HG03025 (cell line): ENCODE data around the gene USP2.
A peak's percentile ranks its signal among the peaks of the same experiment; 100 is the strongest.

Experiments
- ATAC-seq: cut with Tn5 transposase; IDR thresholded peaks from one replicate; pipeline ENCODE4 v1.9.1; 2021; ENCODE audit warnings: mild to moderate bottlenecking, moderate library complexity; ENCODE audit not compliant: unreplicated experiment, low FRiP score

USP2 gene

DNA sequence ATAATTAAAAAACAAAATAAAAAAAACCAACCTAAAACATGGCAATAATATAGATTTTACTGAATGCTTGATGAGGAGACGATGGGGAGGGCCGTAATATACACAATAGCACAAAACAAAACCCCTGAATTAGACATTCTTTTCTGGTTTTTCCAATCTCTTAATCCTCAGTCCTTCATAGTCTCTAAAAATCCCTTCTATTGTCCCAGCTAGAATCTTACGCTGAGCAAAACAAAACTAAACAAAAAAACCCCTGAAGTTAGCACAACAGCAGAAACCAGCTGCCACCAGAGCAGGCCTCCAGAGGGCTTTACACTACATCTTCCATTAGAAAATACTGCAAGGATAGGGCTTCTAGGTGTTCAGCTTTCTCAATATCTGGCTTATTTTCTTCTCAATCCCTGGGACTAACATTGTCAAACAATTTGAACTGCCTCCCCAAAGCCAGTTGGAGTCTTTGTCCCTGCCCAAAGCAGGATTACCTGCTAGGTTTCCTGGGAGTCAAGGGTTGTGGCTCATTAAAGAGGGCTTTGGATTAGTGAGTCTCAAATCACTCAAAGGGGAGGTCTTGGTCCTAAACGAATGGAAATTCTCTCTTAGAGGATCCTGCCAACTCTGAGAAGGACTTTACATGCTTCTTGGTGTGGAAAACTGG, 49.3 kb downstream of the USP2 start:
- ATAC-seq: no peak

DNA sequence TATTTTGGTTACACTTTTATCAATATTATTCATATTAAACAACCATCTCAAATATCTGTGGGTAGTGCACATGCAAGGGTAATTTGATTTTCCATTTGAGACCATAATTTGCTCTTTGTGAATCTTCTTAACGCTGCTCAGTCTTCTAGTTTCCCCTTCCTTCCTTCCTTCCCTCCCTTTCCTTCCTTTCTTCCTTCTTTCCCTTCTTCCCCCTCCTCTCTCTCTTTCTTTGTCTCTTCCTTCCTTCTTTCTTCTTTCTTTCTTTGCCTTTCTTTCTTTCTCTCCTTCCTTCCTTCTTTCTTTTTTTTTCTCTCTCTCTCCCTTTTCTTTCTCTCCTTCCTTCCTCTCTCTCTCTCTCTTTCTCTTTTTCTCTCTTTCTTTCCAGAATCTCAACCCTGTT, 51.3 kb downstream of the USP2 start:
- ATAC-seq: no peak

DNA sequence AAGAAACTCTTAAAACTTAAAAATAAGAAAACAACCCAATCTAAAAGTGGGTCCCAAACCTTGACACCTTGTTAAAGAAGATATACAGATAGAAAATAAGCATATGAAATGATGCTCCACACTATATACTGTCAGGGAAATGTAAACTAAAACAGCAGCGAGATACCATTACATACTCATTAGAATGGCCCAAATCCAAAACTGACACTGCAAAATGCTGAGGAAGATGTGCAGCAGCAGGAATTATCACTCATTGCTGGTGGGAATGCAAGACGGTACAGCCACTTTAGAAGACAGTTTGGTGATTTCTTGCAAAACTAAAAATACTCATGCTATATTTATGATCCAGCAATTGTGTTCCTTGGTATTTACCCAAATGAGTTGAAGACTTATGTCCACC, 52.2 kb downstream of the USP2 start:
- ATAC-seq: no peak

DNA sequence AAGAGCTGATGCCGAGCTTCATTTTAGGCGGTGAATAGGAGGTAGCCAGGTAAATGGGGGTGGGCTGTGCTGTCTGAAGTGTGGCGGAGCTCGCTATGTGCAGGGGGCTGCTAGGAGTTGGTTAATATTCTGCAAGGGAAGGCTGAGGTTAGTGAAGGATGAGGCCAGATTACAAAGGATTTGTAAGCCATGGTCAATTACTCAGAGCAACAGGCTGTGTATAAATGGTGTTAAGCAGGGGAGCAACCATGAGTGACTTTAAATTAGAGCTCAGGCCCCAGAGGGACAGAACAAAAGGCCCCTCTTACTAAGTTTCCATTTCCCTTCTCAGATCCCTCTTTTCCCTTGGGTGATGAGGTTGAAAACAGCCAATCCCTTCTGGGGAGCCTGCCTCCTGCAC, 57.3 kb downstream of the USP2 start:
- no peak for ATAC-seq

DNA sequence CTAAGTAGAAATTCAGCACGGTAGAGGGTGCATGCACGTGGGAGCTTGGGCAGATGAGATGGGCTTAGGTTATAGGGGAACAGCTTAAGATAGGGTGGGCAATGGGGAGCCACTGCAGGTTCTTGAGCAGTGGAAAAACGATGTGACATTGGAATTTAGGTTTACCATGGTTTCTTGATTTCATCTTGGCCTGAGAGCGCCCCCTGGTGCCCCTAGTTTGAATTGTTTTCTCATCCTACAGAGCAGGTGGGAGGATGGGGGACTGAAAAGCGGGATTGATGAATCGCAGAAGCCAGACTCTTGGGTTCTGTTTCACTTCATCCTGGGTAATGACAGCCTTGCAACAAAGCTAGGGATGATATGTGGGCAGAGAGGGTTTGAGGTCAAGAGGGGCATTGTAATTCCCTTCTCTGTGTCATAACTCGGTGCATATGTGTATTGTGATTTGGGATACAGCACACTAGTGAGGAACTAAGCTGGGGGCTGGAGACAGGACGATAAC, 57.9 kb downstream of the USP2 start:
- no peak for ATAC-seq

DNA sequence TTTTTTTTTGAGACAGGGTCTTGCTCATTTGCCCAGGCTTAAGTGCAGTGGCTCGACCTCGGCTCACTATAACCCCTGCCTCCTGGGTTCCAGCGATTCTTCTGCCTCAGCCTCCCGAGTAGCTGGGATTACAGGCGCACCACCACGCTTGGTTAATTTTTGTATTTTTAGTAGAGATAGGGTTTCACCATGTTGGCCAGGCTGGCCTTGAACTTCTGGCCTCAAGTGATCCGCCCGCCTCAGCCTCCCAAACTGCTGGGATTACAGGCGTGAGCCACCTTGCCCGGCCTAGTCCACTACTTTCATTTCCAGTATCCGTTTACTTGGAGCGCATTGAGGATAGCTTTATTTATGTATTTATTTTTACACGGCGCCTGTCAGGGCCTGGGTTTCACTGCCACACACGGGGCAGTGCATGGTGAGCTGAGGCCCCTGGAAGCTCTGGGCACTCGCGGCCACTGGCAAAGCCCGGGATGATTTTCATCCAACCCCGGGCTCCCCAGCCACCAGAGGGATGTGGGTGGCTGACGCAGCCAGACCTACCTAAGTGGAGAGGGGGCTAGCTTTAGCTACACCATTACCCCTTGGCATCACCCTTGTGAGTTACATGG, 58.5 kb downstream of the USP2 start:
- no peak for ATAC-seq

DNA sequence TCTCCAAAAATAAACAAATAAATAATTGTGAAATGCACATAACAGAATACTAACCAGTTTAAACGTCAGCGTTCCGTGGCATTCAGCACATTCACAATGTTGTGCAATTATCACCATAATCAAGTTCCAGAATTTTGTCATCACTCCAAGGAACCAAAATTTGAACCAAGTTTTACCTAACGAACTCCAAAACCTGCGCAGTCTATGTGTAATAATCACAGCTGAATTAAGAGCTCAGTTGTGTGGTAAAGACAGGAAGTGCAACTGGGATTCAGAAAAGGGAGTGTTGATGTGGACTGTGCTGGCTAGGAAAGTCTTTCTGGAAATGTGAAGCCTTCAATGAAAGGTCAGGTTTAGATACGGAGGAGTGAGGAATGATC, 59.1 kb downstream of the USP2 start:
- no peak for ATAC-seq

DNA sequence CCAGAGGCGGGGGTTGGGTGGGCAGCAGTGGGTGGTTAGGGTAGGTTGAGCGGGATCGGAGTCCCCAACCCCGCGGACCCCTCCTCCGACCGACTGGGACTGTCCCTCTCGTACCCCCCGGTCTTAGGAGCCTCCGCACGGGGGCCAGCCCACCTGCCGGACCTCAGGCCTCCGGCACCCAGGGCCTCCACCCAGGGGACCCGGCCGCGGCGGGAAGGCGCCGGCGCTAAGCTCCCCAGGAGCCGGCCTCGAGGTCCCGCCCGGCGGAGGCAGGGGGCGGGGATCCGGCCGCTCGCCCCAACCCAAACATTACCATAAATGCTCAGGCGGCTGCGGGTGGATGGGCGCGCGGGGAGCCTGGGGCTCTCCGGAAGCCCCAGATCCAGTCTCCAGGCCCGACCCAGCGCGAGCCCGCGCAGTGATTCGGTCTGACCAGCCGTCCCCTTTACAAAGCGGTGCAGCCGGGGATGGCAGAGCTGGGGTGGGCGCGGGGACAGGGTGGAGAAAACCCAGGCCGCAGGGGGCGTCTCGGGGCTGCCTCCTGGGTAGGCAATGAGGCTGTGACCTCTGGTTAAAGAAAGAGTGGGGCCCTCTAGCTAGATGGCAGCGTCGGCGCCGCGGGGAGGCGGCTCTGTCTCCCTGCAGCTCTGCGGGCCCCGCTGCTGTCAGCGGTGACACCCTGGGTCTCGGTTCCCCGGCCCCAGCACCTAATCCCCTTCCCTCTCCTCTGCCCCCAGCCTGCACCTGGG, 60.5 kb downstream of the USP2 start:
- ATAC-seq: peak; percentile 35

DNA sequence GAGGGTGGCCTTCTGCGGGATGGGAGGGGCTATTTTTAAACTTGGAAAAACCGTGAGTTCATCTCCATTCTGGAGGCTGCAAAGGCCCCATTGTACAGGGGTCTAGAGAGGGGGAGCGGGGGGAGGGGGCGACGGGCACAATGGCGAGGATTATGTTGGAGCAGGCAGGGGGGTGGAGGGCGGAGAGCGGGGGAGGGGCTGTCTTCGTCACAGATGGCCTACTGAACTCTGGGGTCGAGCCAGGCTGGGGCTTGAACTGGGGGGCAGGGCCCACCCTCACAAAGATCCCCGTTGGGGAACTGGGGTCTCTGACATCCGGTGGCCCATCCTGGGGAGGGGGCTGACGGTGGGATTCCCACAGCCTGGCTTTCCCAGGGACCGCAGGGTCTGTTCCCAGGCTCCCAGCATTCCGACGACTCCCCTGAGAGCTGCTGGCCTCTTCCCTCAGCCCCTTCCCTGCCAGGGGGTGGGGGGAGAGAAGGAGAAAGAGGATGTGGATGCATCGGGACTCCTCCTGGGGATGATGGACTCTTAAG, 61.2 kb downstream of the USP2 start:
- no peak for ATAC-seq

DNA sequence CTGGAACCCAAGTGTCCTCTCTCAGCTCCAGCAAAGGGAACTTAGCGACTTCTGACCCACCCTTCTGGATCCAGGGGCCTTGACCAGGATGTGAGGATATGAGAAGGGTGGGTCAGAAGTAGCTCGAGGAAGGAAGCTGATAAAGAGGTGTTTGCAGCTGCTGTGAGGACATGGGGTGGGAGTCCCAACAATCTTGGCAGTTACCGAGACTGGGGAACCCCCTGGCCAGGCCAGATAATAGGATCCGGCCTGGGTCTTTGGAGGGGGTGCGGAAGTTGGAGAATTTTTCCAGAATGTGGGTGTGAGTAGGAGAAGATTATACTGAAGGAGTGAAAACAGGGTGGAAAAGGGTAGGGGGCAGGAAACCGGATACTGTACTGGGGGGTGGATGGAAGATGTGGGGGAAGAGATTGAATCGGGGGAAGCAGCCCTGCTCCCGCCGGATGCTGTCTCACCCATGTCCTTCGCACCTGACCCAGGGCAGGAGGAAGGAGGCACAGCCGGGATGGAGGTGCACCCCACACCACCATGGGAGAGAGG, 61.7 kb downstream of the USP2 start:
- no peak for ATAC-seq

DNA sequence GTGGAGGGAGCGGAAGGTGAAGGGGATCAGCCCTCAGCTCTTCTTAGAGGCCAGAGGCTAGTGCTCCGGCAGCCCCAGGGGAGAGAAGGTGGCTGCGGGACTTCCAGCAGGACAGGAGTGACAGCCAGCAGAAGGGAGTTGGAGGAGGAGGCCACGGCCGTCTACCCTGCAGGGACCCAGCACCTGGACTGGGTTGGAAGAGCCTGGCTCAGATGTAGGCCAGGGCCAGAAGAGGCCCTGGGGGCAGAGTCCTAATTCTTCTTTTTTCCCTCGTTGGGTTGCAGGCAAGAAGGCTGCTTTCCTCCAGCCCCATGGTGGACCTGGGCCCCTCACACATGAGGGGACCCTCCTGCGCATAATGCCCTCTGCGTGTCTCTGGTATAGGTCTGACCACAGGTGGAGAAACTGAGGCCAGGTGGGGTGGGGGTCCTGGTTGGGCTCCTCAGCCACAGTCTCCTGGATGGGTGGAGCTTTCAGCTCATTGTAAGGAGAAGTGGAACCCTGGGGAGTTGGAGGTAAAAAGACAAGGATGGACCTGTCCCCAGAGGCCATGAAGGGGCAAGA, 62.3 kb downstream of the USP2 start:
- ATAC-seq: no peak

DNA sequence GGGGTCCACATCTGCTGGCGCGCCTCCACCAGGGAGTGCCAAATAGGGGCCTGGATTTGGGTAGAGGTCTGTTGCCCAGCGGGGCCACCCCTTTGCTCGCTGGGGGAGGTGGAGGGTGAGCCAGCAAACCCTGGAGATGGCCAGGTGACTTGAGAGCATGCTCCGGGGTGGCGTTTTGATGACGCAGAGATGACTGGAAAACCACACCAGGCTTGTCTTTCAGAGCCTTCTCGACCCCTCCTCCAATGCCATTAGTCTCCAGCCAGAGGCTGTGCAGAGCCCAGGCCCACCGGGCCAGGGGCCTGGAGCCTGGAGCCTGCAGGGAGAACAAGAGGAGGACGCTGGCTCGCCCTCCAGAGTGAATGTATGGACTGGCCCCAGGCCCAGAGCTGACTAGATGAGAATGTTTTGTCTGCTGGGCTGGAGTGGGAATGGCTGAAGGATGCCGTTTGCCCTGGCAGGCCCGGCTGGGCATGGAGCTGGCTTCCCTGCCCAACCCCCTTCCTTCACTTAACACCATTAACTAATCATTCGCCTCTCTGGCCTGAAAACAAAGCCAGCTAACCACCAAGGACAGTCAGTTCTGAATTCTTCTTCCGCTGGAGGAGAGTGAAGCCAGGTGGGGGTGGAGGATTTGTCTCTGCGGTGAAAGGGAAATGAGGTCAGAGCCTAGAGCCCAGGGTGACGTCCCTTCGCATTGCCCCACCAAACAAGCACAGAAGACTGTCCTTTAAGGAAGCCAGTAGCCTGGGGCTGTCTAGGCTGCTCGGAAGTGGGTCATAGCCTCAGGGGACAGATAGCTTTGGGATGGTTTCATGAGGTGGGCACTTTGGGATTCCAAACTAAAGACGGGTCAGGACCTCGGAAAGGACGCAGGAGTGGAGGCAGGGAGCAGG, 63.0 kb downstream of the USP2 start:
- ATAC-seq: no peak

DNA sequence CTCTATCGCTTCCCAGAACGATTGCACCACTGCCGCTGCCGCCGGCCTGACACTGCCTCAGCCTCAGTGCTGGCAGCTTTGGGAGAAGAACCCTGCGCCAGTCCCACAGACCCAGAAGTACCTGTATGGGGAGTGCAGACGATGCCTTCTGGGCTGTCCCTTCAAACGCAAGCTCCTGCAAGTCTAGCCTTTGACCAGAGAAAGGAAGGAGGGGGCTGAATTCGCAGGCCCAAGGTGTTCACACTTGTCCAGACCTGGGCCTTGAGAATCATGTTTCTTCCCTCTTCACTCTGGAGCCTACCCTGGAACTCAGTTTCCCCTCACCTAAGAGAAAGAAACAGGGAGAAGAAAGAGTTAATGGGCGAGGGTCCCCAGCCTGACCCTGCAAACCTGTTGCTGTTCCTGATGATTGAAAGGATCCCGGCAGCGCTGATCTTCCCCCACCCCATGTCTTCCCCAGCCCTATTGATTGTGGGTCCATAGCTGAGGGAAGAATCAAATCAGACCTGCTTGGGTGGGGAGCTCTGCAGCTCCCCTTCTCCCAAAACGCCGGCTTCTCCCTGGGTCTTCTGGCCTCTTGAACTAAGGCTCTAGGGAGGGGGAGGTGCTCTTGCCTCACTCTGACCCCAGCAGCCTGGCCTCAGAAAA, 63.8 kb downstream of the USP2 start:
- ATAC-seq: no peak

DNA sequence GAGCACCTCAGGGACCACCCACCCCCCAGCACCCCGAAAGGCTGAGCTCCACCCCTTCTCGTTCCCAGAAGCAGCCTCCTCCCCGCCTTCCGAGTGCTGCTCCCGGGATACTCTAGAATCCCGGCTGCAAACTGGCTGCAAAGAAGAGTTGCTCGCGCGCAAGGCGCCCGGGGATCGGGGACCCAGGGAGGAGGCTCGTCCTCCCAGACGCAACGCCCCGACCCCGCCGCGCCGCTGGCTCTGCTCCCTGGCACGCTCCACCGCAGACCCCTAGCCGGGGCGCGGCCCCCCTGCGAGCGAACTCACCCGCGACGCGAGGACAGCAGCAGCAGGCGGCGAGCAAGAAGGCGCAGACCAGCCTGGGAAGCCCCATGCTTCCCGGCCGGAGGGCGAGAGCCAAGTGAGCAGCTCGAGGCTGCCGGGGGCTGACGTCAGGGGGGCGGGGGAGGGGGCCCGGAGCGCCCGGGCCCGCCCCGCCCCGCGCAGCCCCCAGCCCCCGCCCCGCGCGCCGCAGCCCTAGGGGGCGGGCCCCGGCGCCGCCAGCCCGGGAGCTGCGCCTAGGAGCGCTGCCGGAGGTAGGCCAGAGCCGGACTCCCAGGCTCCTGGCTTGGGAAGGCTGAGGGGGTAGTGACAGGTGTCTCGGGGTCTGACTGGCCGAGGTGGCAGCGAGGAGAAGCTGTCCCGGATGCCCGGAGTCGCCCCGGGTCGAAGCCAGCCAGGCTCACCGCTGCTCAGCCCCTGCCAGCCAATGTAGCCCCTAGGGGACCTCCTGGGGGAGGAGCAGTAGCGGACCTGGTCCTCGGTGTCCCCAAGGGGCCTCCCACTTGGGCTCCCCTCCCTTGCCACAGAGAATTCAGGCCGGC, 64.5 kb downstream of the USP2 start, which contains the start of gene MCAM:
TSS of gene MCAM (minus strand) at position 402 of the 863 bp plus-strand sequence. CDS start at position 373, 29 bp downstream.
- no peak for ATAC-seq

DNA sequence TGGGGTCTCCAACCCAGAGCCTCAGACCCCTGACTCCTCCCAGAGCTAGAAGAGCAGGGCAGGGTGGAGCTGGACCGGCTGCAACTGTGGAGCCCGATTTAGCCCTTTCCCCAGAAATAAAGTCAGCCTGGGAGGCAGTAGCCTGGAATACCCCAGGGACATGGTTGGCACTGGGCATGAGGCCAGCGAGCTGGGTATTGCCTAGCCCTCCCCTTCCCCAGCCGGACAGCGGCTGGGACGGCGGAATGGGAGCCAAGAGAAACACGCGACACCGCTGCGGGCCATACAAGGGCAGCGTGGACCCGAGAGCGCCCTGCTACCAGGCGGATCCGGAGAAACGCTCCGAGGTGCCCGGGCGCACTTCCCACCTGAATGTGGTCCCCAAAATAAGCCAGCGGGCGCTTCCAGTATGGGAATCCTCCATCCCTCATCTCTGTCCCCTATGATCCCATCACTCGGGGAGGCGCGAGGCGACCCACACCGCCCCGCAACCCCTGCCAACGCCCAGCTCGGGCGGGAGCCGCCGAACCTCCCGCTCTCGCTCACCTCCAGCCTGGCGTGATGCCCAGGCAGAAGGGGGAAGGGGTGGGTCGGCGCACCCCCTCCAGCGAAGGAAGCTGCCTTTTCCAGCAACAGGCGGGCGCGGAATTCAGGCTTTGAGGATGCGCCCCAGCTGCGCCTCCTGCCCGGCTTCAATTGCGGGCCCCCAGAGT, 65.3 kb downstream of the USP2 start:
- no peak for ATAC-seq

DNA sequence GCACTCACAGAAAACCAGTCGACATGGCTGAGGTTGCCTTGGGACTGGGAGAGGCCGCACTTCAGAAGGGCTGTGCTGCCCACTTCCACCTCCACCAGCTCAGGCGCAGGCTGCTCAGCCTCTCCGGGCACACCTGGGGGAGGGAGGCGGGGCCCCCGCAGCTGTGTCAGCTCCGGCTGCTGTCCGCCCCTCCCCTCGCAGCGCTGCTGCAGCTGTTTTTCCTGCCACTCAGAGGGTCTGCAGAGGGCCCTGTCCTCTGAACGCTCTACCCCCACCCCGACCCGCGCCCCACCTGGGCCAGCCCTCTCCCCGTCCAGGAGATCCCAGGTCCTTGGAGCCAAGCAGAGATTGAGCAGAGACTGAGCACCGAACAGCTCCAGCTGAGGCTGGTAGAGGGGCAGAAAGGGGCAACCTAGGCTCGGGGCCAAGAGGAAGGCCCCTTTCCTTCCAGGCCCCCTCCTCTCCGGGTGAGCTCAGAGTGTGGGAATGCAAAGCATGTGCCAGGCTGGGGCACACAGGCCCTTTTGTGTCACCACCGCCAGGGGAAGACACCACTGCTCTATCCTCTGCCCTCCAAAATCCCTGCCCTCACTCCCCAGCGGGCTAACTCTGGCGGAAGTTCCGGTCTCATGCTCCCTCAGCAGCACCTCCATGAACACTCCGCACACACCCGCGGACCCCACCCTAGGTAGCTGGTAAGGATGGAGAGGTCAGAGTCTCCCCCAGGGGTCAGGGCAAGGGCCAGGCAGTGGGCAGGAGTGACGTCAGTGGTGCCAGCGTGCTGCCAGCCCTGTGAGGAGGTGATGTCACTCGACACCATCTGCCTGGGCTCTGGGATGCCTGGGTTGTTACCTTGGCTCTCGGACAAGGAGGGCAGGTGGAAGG, 66.1 kb downstream of the USP2 start:
- no peak for ATAC-seq

DNA sequence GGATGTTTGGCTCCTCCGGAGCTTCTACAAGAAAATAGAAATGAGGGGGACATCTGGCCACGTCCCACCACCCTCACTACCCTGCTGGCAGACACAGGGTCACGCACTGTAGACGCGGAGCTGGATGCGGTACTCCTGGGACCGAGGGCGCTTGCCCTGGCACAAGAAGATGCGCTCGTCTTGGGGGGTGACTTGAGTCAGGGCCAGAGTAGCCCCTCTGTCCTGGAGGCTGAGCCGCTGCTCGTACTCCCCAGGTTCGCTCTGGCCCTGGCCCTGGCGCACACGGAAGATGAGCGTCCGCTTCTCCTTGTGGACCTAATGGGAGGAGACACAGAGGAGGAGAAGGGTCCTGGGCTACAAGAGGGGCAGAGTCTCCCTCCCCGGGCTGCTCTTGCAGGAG, 66.8 kb downstream of the USP2 start:
- ATAC-seq: no peak
